ENCODE results near the gene PCSK7. TPM values are rescaled to one million over a fixed set of nuclear protein-coding genes. Genes with fewer than 3 reads are reported as not detected.

PCSK7 gene
- total and polyA plus RNA-seq, 10 of the 15 experiments (the other 5 are each of a cell fraction or from before 2014, with no cell fraction given): 5.5 to 81.5 (median 51.6) TPM

DNA sequence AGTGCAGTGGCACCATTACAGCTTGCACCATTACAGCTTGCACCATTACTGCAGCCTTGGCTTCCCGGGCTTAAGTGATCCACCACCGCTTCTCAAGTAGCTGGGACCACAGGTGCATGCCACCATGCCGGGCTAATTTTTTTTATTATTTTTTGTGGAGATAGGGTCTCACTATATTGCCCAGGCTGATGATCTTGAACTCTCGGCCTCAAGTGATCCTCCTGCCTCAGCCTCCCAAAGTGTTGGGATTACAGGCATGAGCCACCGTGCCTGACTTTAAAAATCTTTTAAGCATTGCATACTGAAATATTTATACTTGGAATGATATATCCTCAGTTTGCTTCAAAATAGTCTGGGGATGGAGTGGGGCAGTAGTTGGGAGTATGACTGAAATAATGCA is 77.4 kb downstream of the PCSK7 start:
- no peaks in the 10 kb centered on the region for H4K20me1 ChIP-seq (ENCODE audit: control insufficient read depth, insufficient read depth)
- CTCF ChIA-PET: interaction anchor here (1.3 kb wide), 1 partner anchor 10 kb away, joined by 3 read pairs; no protein-coding TSS in a partner anchor
- POLR2A ChIA-PET: no interaction called here
- in situ Hi-C loops (cut with MboI): no loop called here
- ATAC-seq (no peak), DNase-seq (ENCODE audit: low read depth, low spot score) (no peak), FAIRE-seq (no peak)
- no peak overlapping the region for H3K9ac ChIP-seq (ENCODE audit: control insufficient read depth, insufficient read depth, low read length)
- no peak overlapping the region for H2AFZ ChIP-seq (ENCODE audit: control insufficient read depth, low read depth, low read length)
- no peak overlapping the region for H3K4me3 ChIP-seq
- no peaks in the 10 kb centered on the region for H3K9me3 ChIP-seq (replicated peaks; ENCODE audit: control insufficient read depth, insufficient read depth, low read length)
- peaks cover 54% of the 10 kb centered on the region for H3K79me2 ChIP-seq (ENCODE audit: control insufficient read depth, insufficient read depth, low read length)
- H3K36me3 ChIP-seq (ENCODE audit: control insufficient read depth in 2 of 2, insufficient read depth in 2 of 2, low read length in 1 of 2): peaks cover 3 to 8% of the 10 kb centered on the region in 2 experiments; a peak in 3 of 4 replicates
- 97% methylated on average over 5 of the region's 5 CpGs for WGBS (ENCODE audit: insufficient coverage, insufficient replicate concordance, low lambda C conversion rate, missing lambda C conversion rate)
- no peak overlapping the region for H3K27ac ChIP-seq (ENCODE audit: control insufficient read depth, insufficient read depth)
- SMC1A ChIA-PET (ENCODE audit: uncharacterized antibody, unreplicated experiment): interaction anchor here (0.8 to 1.2 kb wide), 2 partner anchors 9 to 10 kb away, joined by 3 to 5 read pairs; partner anchors contain the start of gene PAFAH1B2
- H3K4me1 ChIP-seq (ENCODE audit: control insufficient read depth, insufficient read depth, low read length): peaks cover 4% of the 10 kb centered on the region; the same call in 1 of the 2 replicates
- no peaks in the 10 kb centered on the region for H3K27me3 ChIP-seq (replicated peaks in 1 of 2; ENCODE audit: control insufficient read depth in 2 of 2, insufficient read depth in 2 of 2, low read length in 1 of 2)
- BruUV-seq (replicated peaks): no TSS peak
- RAD21 ChIA-PET (ENCODE audit: unreplicated experiment): no interaction called here
- intact Hi-C loops (cut with micrococcal nuclease; ENCODE audit: unreplicated experiment): no loop called here
- no peak overlapping the region for H3K4me2 ChIP-seq (ENCODE audit: control insufficient read depth, insufficient read depth)
- no peak for TF ChIP-seq TARDBP (IDR thresholded peaks at IDR 0.05; ENCODE audit: borderline replicate concordance)
- TF ChIP-seq GABPA (IDR thresholded peaks at IDR 0.05; ENCODE audit: low read depth): no peak
- TF ChIP-seq STAT1 (conservative IDR thresholded peaks at IDR 0.05): no peak
- no peak for TF ChIP-seq POLR2A (IDR thresholded peaks at IDR 0.05; ENCODE audit: low read depth, low read length)
- TF ChIP-seq NFYA (IDR thresholded peaks at IDR 0.05; ENCODE audit: borderline replicate concordance, low read depth, low read length): no peak
- TF ChIP-seq CREM (IDR thresholded peaks at IDR 0.05; ENCODE audit: low read depth): no peak
- TF ChIP-seq, protein P1, sequence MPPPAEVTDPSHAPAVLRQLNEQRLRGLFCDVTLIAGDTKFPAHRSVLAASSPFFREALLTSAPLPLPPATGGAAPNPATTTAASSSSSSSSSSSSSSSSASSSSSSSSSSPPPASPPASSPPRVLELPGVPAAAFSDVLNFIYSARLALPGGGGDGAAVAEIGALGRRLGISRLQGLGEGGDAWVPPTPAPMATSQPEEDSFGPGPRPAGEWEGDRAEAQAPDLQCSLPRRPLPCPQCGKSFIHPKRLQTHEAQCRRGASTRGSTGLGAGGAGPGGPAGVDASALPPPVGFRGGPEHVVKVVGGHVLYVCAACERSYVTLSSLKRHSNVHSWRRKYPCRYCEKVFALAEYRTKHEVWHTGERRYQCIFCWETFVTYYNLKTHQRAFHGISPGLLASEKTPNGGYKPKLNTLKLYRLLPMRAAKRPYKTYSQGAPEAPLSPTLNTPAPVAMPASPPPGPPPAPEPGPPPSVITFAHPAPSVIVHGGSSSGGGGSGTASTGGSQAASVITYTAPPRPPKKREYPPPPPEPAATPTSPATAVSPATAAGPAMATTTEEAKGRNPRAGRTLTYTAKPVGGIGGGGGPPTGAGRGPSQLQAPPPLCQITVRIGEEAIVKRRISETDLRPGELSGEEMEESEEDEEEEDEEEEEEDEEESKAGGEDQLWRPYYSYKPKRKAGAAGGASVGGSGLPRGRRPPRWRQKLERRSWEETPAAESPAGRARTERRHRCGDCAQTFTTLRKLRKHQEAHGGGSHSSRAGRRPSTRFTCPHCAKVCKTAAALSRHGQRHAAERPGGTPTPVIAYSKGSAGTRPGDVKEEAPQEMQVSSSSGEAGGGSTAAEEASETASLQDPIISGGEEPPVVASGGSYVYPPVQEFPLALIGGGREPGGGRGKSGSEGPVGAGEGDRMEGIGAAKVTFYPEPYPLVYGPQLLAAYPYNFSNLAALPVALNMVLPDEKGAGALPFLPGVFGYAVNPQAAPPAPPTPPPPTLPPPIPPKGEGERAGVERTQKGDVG (CRISPR knock-in tag; IDR thresholded peaks at IDR 0.05): no peak
- TF ChIP-seq, protein P2, sequence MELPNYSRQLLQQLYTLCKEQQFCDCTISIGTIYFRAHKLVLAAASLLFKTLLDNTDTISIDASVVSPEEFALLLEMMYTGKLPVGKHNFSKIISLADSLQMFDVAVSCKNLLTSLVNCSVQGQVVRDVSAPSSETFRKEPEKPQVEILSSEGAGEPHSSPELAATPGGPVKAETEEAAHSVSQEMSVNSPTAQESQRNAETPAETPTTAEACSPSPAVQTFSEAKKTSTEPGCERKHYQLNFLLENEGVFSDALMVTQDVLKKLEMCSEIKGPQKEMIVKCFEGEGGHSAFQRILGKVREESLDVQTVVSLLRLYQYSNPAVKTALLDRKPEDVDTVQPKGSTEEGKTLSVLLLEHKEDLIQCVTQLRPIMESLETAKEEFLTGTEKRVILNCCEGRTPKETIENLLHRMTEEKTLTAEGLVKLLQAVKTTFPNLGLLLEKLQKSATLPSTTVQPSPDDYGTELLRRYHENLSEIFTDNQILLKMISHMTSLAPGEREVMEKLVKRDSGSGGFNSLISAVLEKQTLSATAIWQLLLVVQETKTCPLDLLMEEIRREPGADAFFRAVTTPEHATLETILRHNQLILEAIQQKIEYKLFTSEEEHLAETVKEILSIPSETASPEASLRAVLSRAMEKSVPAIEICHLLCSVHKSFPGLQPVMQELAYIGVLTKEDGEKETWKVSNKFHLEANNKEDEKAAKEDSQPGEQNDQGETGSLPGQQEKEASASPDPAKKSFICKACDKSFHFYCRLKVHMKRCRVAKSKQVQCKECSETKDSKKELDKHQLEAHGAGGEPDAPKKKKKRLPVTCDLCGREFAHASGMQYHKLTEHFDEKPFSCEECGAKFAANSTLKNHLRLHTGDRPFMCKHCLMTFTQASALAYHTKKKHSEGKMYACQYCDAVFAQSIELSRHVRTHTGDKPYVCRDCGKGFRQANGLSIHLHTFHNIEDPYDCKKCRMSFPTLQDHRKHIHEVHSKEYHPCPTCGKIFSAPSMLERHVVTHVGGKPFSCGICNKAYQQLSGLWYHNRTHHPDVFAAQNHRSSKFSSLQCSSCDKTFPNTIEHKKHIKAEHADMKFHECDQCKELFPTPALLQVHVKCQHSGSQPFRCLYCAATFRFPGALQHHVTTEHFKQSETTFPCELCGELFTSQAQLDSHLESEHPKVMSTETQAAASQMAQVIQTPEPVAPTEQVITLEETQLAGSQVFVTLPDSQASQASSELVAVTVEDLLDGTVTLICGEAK (IDR thresholded peaks at IDR 0.05; ENCODE audit: borderline replicate concordance): no peak
- TF ChIP-seq EGR1 (IDR thresholded peaks at IDR 0.05; ENCODE audit: borderline replicate concordance in 1 of 2, low read depth in 2 of 2, low read length in 2 of 2): no peak
- no peak for TF ChIP-seq KLF5 (IDR thresholded peaks at IDR 0.05; ENCODE audit: partially characterized antibody)
- TF ChIP-seq WRNIP1 (IDR thresholded peaks at IDR 0.05; ENCODE audit: borderline replicate concordance, low read depth, low read length): no peak
- TF ChIP-seq ZSCAN29 (IDR thresholded peaks at IDR 0.05): no peak
- TF ChIP-seq, protein P3, sequence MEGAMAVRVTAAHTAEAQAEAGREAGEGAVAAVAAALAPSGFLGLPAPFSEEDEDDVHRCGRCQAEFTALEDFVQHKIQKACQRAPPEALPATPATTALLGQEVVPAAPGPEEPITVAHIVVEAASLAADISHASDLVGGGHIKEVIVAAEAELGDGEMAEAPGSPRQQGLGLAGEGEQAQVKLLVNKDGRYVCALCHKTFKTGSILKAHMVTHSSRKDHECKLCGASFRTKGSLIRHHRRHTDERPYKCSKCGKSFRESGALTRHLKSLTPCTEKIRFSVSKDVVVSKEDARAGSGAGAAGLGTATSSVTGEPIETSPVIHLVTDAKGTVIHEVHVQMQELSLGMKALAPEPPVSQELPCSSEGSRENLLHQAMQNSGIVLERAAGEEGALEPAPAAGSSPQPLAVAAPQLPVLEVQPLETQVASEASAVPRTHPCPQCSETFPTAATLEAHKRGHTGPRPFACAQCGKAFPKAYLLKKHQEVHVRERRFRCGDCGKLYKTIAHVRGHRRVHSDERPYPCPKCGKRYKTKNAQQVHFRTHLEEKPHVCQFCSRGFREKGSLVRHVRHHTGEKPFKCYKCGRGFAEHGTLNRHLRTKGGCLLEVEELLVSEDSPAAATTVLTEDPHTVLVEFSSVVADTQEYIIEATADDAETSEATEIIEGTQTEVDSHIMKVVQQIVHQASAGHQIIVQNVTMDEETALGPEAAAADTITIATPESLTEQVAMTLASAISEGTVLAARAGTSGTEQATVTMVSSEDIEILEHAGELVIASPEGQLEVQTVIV (IDR thresholded peaks at IDR 0.05; ENCODE audit: borderline replicate concordance, partially characterized antibody): no peak
- no peak for TF ChIP-seq SMAD5 (IDR thresholded peaks at IDR 0.05; ENCODE audit: low read depth)

Data from GM12878 (cell line).